ENCODE results near the gene HSP90AA1. TPM values are rescaled to one million over a fixed set of nuclear protein-coding genes. Genes with fewer than 3 reads are reported as not detected.
"Not testable (repeated sequence)": the region's sequence is repeated elsewhere in the genome, so short reads cannot be mapped to it uniquely, and the experiment has no call there.

HSP90AA1 gene
- total RNA-seq, 2 donors from 2014 or later: 357 to 1,349 TPM

- H3K27me3 ChIP-seq: no peaks in the 10 kb centered on the region
- H3K4me1 ChIP-seq: peaks cover 12% of the 10 kb centered on the region
- DNase-seq: peak; percentile 35
- no peaks in the 10 kb centered on the region for H3K9me3 ChIP-seq
- H3K36me3 ChIP-seq: peaks cover 21% of the 10 kb centered on the region
- intact Hi-C loops (cut with DNase I): no loop called here
- H3K9ac ChIP-seq (ENCODE audit: low read depth in 2 of 2, low read length in 2 of 2): no peak overlapping the region
- H3K4me3 ChIP-seq: no peak overlapping the region
- no peak overlapping the region for H3K27ac ChIP-seq
- TF ChIP-seq, protein P1, sequence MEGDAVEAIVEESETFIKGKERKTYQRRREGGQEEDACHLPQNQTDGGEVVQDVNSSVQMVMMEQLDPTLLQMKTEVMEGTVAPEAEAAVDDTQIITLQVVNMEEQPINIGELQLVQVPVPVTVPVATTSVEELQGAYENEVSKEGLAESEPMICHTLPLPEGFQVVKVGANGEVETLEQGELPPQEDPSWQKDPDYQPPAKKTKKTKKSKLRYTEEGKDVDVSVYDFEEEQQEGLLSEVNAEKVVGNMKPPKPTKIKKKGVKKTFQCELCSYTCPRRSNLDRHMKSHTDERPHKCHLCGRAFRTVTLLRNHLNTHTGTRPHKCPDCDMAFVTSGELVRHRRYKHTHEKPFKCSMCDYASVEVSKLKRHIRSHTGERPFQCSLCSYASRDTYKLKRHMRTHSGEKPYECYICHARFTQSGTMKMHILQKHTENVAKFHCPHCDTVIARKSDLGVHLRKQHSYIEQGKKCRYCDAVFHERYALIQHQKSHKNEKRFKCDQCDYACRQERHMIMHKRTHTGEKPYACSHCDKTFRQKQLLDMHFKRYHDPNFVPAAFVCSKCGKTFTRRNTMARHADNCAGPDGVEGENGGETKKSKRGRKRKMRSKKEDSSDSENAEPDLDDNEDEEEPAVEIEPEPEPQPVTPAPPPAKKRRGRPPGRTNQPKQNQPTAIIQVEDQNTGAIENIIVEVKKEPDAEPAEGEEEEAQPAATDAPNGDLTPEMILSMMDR (IDR thresholded peaks at IDR 0.05): no peak
Observed at GRCh38 chr14:102080183-102081080, 6.4 kb downstream of the HSP90AA1 start.

DNA sequence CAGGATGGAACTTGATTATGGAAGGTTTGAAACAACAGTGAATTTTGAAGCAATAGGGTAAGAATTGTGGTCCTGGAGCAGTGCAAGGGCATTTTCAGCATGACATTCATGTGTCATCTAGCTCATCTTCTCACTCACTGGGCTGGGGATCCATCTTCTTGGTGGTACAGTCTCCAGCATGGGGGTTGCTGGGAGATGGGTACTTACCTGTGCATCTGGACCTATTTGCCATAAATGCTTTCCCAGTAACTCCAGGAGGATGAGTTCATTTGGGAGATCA is 7.2 kb downstream of the HSP90AA1 start:
- H3K27me3 ChIP-seq: no peaks in the 10 kb centered on the region
- no peak overlapping the region for H3K27ac ChIP-seq
- H3K36me3 ChIP-seq: peaks cover 21% of the 10 kb centered on the region
- intact Hi-C loops (cut with DNase I): no loop called here
- H3K4me3 ChIP-seq: no peak overlapping the region
- H3K4me1 ChIP-seq: peaks cover 7% of the 10 kb centered on the region
- no peak overlapping the region for H3K9ac ChIP-seq (ENCODE audit: low read depth in 2 of 2, low read length in 2 of 2)
- TF ChIP-seq, protein P1 (IDR thresholded peaks at IDR 0.05): no peak
- no peaks in the 10 kb centered on the region for H3K9me3 ChIP-seq
- DNase-seq: peak; percentile 32

DNA sequence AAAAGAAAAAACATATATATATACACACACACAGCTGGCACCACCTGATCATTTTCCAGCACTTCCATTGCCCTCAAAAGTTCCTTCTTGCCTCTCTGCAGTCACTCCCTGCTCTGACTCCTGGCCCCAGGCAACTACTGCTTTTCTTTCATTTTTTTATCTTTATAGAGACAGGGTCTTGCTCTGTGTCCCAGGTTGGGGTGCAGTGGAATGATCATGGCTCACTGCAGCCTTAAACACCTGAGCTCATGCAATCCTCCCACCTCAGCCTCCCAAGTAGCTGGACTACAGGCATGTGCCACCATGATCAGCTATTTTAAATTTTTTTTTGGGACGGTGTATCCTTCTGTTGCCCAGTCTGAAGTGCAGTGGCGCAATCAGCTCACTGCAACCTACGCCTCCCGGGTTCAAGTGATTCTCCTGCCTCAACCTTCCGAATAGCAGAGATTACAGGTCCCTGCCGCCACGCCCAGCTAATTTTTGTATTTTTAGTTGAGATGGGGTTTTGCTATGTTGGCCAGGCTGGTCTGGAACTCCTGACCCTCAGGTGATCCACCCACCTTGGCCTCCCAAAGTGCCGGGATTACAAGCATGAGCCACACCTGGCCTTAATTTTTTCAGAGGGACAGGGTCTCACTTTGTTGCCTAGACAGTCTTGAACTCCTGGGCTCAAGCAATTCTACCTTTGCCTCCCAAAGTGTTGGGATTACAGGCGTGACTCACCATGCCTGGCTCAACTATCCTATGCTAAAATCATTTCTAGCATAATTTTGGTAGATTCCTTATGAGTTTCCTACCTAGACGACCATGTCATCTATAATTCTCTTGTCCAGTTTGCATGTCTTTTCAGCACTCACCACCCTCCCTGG is 7.8 kb downstream of the HSP90AA1 start:
- Histone ChIP-seq H3K9me3 (no peaks in the 10 kb centered on the region), H3K27ac (no peak overlapping the region), H3K4me3 (no peak overlapping the region), H3K4me1 (peaks cover 4% of the 10 kb centered on the region), H3K36me3 (peaks cover 17% of the 10 kb centered on the region), H3K9ac (ENCODE audit: low read depth in 2 of 2, low read length in 2 of 2) (no peak overlapping the region), H3K27me3 (no peaks in the 10 kb centered on the region)
- DNase-seq: peak; percentile 20
- intact Hi-C loops (cut with DNase I): no loop called here
- TF ChIP-seq, protein P1 (IDR thresholded peaks at IDR 0.05): no peak

GRCh38 chr14:102078361-102078791 is 8.5 kb downstream of the HSP90AA1 start:
- H3K9me3 ChIP-seq; intact Hi-C loops (cut with DNase I); H3K4me1 ChIP-seq; H3K27ac ChIP-seq; H3K9ac ChIP-seq (ENCODE audit: low read depth in 2 of 2, low read length in 2 of 2); DNase-seq; H3K4me3 ChIP-seq; H3K27me3 ChIP-seq: not testable (repeated sequence)
- peaks cover 17% of the 10 kb centered on the region for H3K36me3 ChIP-seq

DNA sequence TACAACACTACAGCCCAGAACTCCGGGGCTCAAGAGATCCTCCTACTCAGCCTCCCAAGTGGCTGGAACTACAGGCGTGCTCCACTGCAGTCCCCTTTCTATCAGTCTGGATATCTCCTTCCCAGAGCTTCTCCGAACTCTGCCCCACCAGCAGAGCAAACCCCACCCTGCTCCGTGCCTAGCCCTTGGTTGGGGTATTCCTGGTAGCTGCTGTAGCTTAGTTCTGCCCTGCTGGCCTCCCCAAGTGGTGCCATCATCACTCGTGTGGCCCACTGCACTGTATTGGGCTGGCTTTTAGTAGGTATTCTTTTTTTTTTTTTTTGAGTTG is 9.5 kb downstream of the HSP90AA1 start:
- Histone ChIP-seq H3K36me3 (peaks cover 7% of the 10 kb centered on the region), H3K4me3 (no peak overlapping the region), H3K9me3 (no peaks in the 10 kb centered on the region), H3K27me3 (no peaks in the 10 kb centered on the region), H3K27ac (no peak overlapping the region), H3K4me1 (peaks cover 4% of the 10 kb centered on the region), H3K9ac (ENCODE audit: low read depth in 2 of 2, low read length in 2 of 2) (no peak overlapping the region)
- DNase-seq: no peak
- TF ChIP-seq, protein P1 (IDR thresholded peaks at IDR 0.05): no peak
- intact Hi-C loops (cut with DNase I): no loop called here
